ENCODE measurements around the gene TIGAR. TPM values are rescaled to one million over a fixed set of nuclear protein-coding genes. Genes with fewer than 3 reads are reported as not detected.

The TIGAR gene
- total RNA-seq, 1 donor = 20.7 TPM

DNA sequence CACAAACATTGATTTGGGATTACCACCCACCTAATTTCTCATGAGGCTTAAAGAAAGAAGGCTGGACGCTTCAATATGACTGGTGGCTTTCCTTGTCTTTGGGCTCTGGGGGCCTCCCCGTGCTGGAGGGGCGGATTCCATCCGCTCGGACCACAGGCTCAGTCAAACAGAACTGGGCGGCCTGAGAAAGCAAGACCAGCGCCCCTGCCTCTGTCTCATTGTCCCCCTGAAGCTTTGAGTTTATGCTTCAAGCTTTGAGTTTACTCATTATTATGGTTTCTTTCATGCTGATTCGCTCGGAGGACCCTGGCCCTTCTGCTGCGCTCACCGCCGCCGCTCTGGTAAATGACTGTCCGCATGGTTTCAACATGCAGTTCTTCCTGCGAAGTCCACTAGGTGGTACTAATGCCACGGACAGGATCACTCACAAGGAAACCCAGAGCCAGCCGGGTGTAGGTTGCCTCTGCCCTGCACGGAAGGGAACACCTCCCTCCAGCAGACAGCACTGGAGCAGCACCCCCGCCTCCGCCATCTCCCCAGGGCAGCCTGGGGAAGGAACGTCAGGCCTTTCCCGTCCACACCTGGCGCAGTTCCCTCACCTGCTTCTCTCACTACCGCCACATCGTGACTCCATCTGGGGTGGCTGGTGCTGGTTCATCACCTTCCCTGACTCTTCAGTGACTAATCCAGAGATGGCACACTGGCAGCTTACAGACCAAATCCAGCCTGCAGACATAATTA, 13.2 kb upstream of the TIGAR start:
- peak; percentile 78 for DNase-seq (ENCODE audit: low read depth)
- TF ChIP-seq, protein P1, sequence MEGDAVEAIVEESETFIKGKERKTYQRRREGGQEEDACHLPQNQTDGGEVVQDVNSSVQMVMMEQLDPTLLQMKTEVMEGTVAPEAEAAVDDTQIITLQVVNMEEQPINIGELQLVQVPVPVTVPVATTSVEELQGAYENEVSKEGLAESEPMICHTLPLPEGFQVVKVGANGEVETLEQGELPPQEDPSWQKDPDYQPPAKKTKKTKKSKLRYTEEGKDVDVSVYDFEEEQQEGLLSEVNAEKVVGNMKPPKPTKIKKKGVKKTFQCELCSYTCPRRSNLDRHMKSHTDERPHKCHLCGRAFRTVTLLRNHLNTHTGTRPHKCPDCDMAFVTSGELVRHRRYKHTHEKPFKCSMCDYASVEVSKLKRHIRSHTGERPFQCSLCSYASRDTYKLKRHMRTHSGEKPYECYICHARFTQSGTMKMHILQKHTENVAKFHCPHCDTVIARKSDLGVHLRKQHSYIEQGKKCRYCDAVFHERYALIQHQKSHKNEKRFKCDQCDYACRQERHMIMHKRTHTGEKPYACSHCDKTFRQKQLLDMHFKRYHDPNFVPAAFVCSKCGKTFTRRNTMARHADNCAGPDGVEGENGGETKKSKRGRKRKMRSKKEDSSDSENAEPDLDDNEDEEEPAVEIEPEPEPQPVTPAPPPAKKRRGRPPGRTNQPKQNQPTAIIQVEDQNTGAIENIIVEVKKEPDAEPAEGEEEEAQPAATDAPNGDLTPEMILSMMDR (IDR thresholded peaks at IDR 0.05; ENCODE audit: insufficient read depth, low read depth, low read length) = peak; percentile 81
- H3K4me3 ChIP-seq (ENCODE audit: low read depth, low read length) = peak overlapping the region; percentile 21

DNA sequence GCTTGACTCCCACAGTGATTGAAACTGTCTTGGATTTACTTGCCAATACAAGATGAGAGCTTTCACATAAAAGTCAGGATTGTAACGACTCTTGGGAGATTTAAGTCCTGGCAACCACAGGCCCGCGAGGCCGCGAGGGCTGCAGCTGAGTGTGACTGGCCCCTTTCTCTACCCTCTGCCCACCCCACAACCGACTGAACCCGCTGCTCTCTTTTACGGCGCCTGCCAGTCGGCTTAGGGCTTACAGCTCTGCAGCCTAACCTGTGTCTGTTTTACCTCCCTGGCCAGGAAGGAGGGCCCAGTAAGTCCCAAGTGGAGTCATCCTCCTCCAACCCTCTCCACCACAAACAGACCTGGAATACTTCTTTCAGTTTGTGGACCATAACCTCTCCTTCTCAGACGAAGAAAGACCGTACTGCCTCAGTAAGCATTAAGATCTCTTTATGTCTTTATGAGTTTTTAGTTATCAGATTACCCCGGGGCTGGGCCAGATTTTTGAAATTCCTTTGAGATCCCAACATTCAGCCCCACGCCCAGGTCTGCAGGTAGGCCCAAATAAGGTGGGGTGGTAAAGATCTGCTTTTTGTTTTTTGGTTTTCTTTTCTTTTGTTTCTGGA, 12.6 kb upstream of the TIGAR start:
- H3K4me3 ChIP-seq (ENCODE audit: low read depth, low read length) = no peak overlapping the region
- DNase-seq (ENCODE audit: low read depth) = no peak

DNA sequence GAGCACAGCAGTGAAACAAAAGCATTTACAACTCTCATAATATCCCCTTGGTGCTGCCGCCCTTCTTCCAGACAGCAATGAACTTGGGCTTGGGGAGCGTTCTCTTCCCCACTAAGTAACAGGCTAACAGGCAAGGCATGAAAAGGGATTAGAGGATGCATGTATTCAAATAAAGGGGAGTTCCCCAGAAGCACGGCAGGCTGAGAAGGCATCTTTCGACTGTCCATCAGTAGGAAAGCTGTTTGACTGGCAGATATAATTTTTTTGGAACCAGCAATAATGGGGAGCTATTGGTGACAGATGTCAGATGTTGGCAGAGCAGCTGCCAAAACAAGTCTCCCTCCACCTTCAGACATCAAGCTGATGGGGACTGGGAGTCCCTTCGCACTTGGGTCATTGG, 9.2 kb upstream of the TIGAR start:
- DNase-seq (ENCODE audit: low read depth) = no peak
- TF ChIP-seq, protein P1 (IDR thresholded peaks at IDR 0.05; ENCODE audit: insufficient read depth, low read depth, low read length) = no peak
- H3K4me3 ChIP-seq (ENCODE audit: low read depth, low read length) = no peak overlapping the region

More for the DNA sequence above, 12.6 kb upstream of the TIGAR start:
- TF ChIP-seq, protein P1 (IDR thresholded peaks at IDR 0.05; ENCODE audit: insufficient read depth, low read depth, low read length) = no peak

DNA sequence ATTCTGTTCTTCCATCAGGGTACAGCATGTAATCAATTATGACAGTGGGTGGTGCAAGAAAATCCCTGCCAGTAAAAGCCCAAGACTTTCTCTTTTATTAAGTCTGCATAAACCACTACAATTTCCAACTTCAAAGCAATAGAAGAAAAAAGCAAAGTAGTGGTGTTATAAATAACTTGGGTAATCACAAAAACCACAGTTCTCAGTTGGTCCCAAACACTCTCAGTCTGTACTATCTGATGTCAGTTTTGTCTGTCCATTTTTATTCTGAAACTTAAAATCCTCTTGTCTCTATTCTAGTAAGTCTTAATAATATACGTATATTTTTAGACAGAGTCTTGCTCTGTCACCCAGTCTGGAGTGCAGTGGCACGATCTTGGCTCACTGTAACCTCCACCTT, 8.8 kb upstream of the TIGAR start:
- DNase-seq (ENCODE audit: low read depth) = no peak

DNA sequence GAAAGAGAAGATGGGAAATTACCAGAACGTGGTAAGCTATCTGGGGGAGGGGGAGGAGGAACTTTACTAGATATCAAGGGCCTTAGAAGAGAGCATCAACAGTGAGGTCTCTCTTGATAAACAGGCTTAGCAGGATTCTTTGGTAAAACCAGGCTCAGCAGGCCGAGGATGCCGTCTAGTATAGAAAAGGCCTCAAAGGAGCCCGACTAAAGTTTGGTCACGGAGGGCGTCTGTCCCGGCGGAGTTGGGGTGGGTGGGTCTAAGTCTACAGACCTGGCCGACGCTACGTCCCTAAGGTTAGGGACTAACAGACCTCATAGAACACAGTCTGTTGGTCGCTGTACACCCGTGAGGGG, 538 bp upstream of the TIGAR start:
- peak overlapping the region; percentile 73 for H3K4me3 ChIP-seq (ENCODE audit: low read depth, low read length)
- no peak for DNase-seq (ENCODE audit: low read depth)
- TF ChIP-seq, protein P1 (IDR thresholded peaks at IDR 0.05; ENCODE audit: insufficient read depth, low read depth, low read length) = no peak

More for the DNA sequence above, 8.8 kb upstream of the TIGAR start:
- TF ChIP-seq, protein P1 (IDR thresholded peaks at IDR 0.05; ENCODE audit: insufficient read depth, low read depth, low read length) = no peak
- H3K4me3 ChIP-seq (ENCODE audit: low read depth, low read length) = no peak overlapping the region

DNA sequence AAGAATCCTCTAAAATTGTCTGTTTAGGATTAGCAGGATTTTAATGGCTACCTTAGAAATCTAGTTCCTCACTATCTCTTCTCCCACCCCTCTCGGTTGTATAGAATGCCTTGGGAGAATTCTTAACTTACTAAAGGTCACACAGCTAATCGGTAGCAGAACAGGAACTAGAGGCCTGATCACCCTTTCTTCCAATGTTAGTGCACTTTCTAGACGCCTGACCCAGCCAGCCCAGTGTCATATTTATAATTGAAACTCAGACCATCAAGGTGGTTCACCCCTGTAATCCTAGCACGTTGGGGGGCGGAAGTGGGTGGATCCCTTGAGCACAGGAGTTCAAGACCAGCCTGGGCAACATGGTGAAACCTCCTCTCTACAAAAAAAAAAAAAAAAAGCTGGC, 1.7 kb downstream of the TIGAR start:
- no peak for DNase-seq (ENCODE audit: low read depth)
- TF ChIP-seq, protein P1 (IDR thresholded peaks at IDR 0.05; ENCODE audit: insufficient read depth, low read depth, low read length) = no peak
- peak overlapping the region; percentile 97 for H3K4me3 ChIP-seq (ENCODE audit: low read depth, low read length)
